Measurements from ENCODE around the gene OR5V1.
"Not testable (repeated sequence)": the region's sequence is repeated elsewhere in the genome, so short reads cannot be mapped to it uniquely, and the experiment has no call there.

The OR5V1 gene

GRCh38 chr6:29345380-29345779 lies 23.3 kb downstream of the OR5V1 start:
- no peak overlapping the region for H3K27ac ChIP-seq (ENCODE audit: low read depth, low read length, severe bottlenecking)
- H3K4me3 ChIP-seq (ENCODE audit: extremely low read depth, insufficient read depth, low read length, poor library complexity, severe bottlenecking): no peak overlapping the region
- H3K4me1 ChIP-seq (ENCODE audit: control insufficient read depth, insufficient read depth, low read length, poor library complexity, severe bottlenecking): no peaks in the 10 kb centered on the region
- H3K36me3 ChIP-seq (ENCODE audit: control insufficient read depth, insufficient read depth, low read length): no peaks in the 10 kb centered on the region
- no peaks in the 10 kb centered on the region for H3K9me3 ChIP-seq (ENCODE audit: control insufficient read depth, low read length)
- 80% methylated on average over 1 of the region's 3 CpGs; no CpG with 5 or more reads in 1 of the 2 experiments for WGBS, 2 experiments (ENCODE audit: insufficient coverage in 2 of 2)

DNA sequence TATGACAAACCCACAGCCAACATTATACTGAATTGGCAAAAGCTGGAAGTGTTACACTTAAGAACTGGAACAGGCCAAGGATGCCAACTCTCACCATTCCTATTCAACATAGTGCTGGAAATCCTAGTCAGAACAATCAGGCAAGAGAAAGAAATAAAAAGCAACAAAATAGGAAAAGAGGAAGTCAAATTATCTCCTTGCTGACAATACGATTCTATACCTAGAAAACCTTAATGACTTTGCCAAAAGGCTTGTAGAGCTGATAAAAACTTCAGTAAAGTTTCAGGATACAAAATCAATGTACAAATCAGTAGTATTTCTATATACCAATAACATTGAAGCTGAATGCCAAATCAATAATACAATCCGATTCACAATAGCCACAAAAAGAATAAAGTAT lies 32.4 kb downstream of the OR5V1 start:
- Histone ChIP-seq H3K27ac (ENCODE audit: low read depth, low read length, severe bottlenecking) (no peak overlapping the region), H3K4me3 (ENCODE audit: extremely low read depth, insufficient read depth, low read length, poor library complexity, severe bottlenecking) (no peak overlapping the region), H3K4me1 (ENCODE audit: control insufficient read depth, insufficient read depth, low read length, poor library complexity, severe bottlenecking) (no peaks in the 10 kb centered on the region), H3K9me3 (ENCODE audit: control insufficient read depth, low read length) (no peaks in the 10 kb centered on the region), H3K36me3 (ENCODE audit: control insufficient read depth, insufficient read depth, low read length) (no peaks in the 10 kb centered on the region)
- no CpG with 5 or more reads among the region's 2 CpGs for WGBS, 2 experiments (ENCODE audit: insufficient coverage in 2 of 2)

GRCh38 chr6:29332676-29333075 lies 36.0 kb downstream of the OR5V1 start:
- no peak overlapping the region for H3K4me3 ChIP-seq (ENCODE audit: extremely low read depth, insufficient read depth, low read length, poor library complexity, severe bottlenecking)
- no peaks in the 10 kb centered on the region for H3K4me1 ChIP-seq (ENCODE audit: control insufficient read depth, insufficient read depth, low read length, poor library complexity, severe bottlenecking)
- no peaks in the 10 kb centered on the region for H3K9me3 ChIP-seq (ENCODE audit: control insufficient read depth, low read length)

GRCh38 chr6:29325777-29326176 lies 42.9 kb downstream of the OR5V1 start:
- no CpG with 5 or more reads among the region's 4 CpGs for WGBS, 2 experiments (ENCODE audit: insufficient coverage in 2 of 2)

More at GRCh38 chr6:29332676-29333075, 36.0 kb downstream of the OR5V1 start:
- Histone ChIP-seq H3K27ac (ENCODE audit: low read depth, low read length, severe bottlenecking) (no peak overlapping the region), H3K36me3 (ENCODE audit: control insufficient read depth, insufficient read depth, low read length) (no peaks in the 10 kb centered on the region)

DNA sequence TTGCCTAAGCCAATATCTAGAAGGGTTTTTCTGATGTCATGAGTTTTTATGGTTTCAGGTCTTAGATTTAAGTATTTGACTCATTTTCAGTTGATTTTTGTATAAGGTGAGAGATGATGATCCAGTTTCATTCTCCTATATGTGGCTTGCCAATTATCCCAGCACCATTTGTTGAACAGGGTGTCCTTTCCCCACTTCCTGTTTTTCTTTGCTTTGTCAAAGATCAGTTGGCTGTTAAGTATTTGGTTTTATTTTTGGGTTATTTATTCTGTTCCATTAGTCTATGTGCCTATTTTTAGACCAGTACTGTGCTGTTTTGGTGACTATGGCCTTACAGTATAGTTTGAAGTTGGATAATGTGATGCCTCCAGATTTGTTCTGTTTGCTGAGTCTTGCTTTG lies 45.3 kb downstream of the OR5V1 start:
- not testable (repeated sequence) for H3K9me3 ChIP-seq (ENCODE audit: control insufficient read depth, low read length); H3K27ac ChIP-seq (ENCODE audit: low read depth, low read length, severe bottlenecking); H3K4me3 ChIP-seq (ENCODE audit: extremely low read depth, insufficient read depth, low read length, poor library complexity, severe bottlenecking); H3K4me1 ChIP-seq (ENCODE audit: control insufficient read depth, insufficient read depth, low read length, poor library complexity, severe bottlenecking); H3K36me3 ChIP-seq (ENCODE audit: control insufficient read depth, insufficient read depth, low read length)

More at GRCh38 chr6:29325777-29326176, 42.9 kb downstream of the OR5V1 start:
- Histone ChIP-seq H3K4me1 (ENCODE audit: control insufficient read depth, insufficient read depth, low read length, poor library complexity, severe bottlenecking) (no peaks in the 10 kb centered on the region), H3K9me3 (ENCODE audit: control insufficient read depth, low read length) (no peaks in the 10 kb centered on the region), H3K36me3 (ENCODE audit: control insufficient read depth, insufficient read depth, low read length) (no peaks in the 10 kb centered on the region), H3K27ac (ENCODE audit: low read depth, low read length, severe bottlenecking) (no peak overlapping the region), H3K4me3 (ENCODE audit: extremely low read depth, insufficient read depth, low read length, poor library complexity, severe bottlenecking) (no peak overlapping the region)

- no peaks in the 10 kb centered on the region for H3K9me3 ChIP-seq (ENCODE audit: control insufficient read depth, low read length)
- H3K4me1 ChIP-seq (ENCODE audit: control insufficient read depth, insufficient read depth, low read length, poor library complexity, severe bottlenecking): no peaks in the 10 kb centered on the region
- no peaks in the 10 kb centered on the region for H3K36me3 ChIP-seq (ENCODE audit: control insufficient read depth, insufficient read depth, low read length)
- H3K27ac ChIP-seq (ENCODE audit: low read depth, low read length, severe bottlenecking): no peak overlapping the region
- WGBS, 2 experiments (ENCODE audit: insufficient coverage in 2 of 2): no CpG with 5 or more reads among the region's 2 CpGs
- no peak overlapping the region for H3K4me3 ChIP-seq (ENCODE audit: extremely low read depth, insufficient read depth, low read length, poor library complexity, severe bottlenecking)
These were observed 48.7 kb downstream of the OR5V1 start for GRCh38 chr6:29319931-29320330.

Data from mesodermal cell (in vitro differentiated cells).